IMR-90 (cell line): ENCODE measurements around the gene SLC38A11. TPM values are rescaled to one million over a fixed set of nuclear protein-coding genes. Genes with fewer than 3 reads are reported as not detected.

Experiments
- ATAC-seq: fragments of 200-7000 bp; cut with Tn5 transposase; 2 replicates; pipeline ENCODE4 v1.9.1; 2020; ENCODE audit warnings: low read depth, mild to moderate bottlenecking, moderate library complexity
- BruUV-seq: library from RNA; stranded (reverse); fragments of 400-500 nt; replicated peaks from 2 replicates; lab custom pipeline; 2021; lab: Mats Ljungman, UMichigan
- CTCF ChIA-PET: fragments of 300-600 bp; formaldehyde crosslinking; extraction: SDS; loops from one replicate; lab custom pipeline; 2021; ENCODE audit warnings: antibody characterized with exemption; lab: Yijun Ruan, JAX
- POLR2A ChIA-PET: fragments of 300-600 bp; sonication (Branson Sonifier 250); formaldehyde crosslinking; loops from one replicate; lab custom pipeline; 2022; ENCODE audit warnings: antibody characterized with exemption; ENCODE audit not compliant: unreplicated experiment; lab: Charles Lee
- DNase-seq: peaks from one replicate; pipeline ENCODE4 v3.0.0; 2013
- H2AFZ ChIP-seq: replicated peaks from 2 replicates; pipeline ENCODE3; 2013; ENCODE audit warnings: low read length, mild to moderate bottlenecking; ENCODE audit not compliant: poor library complexity
- H2AK5ac ChIP-seq: 2 replicates; pipeline ENCODE4 v1.6.1; 2013; ENCODE audit warnings: low read depth, low read length, inconsistent platforms
- H2AK9ac ChIP-seq: replicated peaks from 2 replicates; pipeline ENCODE3; 2013; ENCODE audit warnings: mild to moderate bottlenecking, low read depth, low read length, moderate library complexity; ENCODE audit not compliant: poor library complexity
- H2BK120ac ChIP-seq: 2 replicates; pipeline ENCODE4 v1.6.1; 2013; ENCODE audit warnings: low read depth, low read length, inconsistent platforms
- H2BK15ac ChIP-seq: 3 replicates; pipeline ENCODE4 v1.6.1; 2013; ENCODE audit warnings: low read depth, low read length, inconsistent platforms
- H2BK20ac ChIP-seq: 2 replicates; pipeline ENCODE4 v1.6.1; 2013; ENCODE audit warnings: low read depth, mild to moderate bottlenecking, inconsistent platforms, low read length, moderate library complexity
- H2BK5ac ChIP-seq: 2 replicates; pipeline ENCODE4 v1.6.1; 2013; ENCODE audit warnings: mild to moderate bottlenecking, low read depth, low read length, inconsistent platforms; ENCODE audit not compliant: poor library complexity, severe bottlenecking
- H3K14ac ChIP-seq: replicated peaks from 2 replicates; pipeline ENCODE4 v1.6.1; 2013; ENCODE audit warnings: low read depth, low read length, inconsistent platforms
- H3K18ac ChIP-seq: 2 replicates; pipeline ENCODE4 v1.6.1; 2013; ENCODE audit warnings: low read depth, low read length, control low read depth
- H3K23ac ChIP-seq: 2 replicates; pipeline ENCODE4 v1.6.1; 2013; ENCODE audit warnings: low read depth, low read length, inconsistent platforms
- H3K27ac ChIP-seq: 2 replicates; pipeline ENCODE4 v1.5.1; 2013; ENCODE audit warnings: mild to moderate bottlenecking, control low read depth, low read length; ENCODE audit not compliant: insufficient read depth
- H3K27me3 ChIP-seq: 2 replicates; pipeline ENCODE4 v1.6.1; 2013; ENCODE audit warnings: low read length; ENCODE audit not compliant: control insufficient read depth, insufficient read depth
- H3K36me3 ChIP-seq: 2 replicates; pipeline ENCODE4 v1.6.1; 2013; ENCODE audit warnings: low read length, mixed read lengths; ENCODE audit not compliant: control insufficient read depth, insufficient read depth
- H3K4ac ChIP-seq: 2 replicates; pipeline ENCODE4 v1.6.1; 2013; ENCODE audit warnings: low read depth, low read length, inconsistent platforms
- H3K4me1 ChIP-seq: 2 replicates; pipeline ENCODE4 v1.6.1; 2013; ENCODE audit warnings: low read length, mixed read lengths; ENCODE audit not compliant: control insufficient read depth, insufficient read depth
- H3K4me2 ChIP-seq: 2 replicates; pipeline ENCODE4 v1.6.1; 2013; ENCODE audit warnings: low read depth, mild to moderate bottlenecking, control low read depth, low read length, moderate library complexity
- H3K4me3 ChIP-seq: 2 replicates; pipeline ENCODE4 v1.5.1; 2013; ENCODE audit warnings: low read depth, mild to moderate bottlenecking, control low read depth, low read length, moderate library complexity; ENCODE audit not compliant: insufficient read depth
- H3K56ac ChIP-seq: 2 replicates; pipeline ENCODE4 v1.6.1; 2013; ENCODE audit warnings: low read length, inconsistent platforms; ENCODE audit not compliant: insufficient read depth; ENCODE audit errors: extremely low read depth
- H3K79me1 ChIP-seq, 2 experiments: 2 replicates each; pipeline ENCODE4 v1.6.1; 2013; ENCODE audit warnings: low read length in 2 of 2, inconsistent platforms in 1 of 2, low read depth in 1 of 2
- H3K9ac ChIP-seq: 2 replicates; pipeline ENCODE4 v1.6.1; 2013; ENCODE audit warnings: low read depth, low read length, control low read depth
- H3K9me1 ChIP-seq: 2 replicates; pipeline ENCODE4 v1.6.1; 2013; ENCODE audit warnings: low read length, inconsistent platforms; ENCODE audit not compliant: insufficient read depth
- H3K9me3 ChIP-seq: 2 replicates; pipeline ENCODE4 v1.6.1; 2013; ENCODE audit warnings: low read length; ENCODE audit not compliant: control insufficient read depth, insufficient read depth
- H4K20me1 ChIP-seq: 2 replicates; pipeline ENCODE4 v1.6.1; 2013; ENCODE audit warnings: low read length, inconsistent platforms; ENCODE audit not compliant: insufficient read depth
- H4K5ac ChIP-seq: 2 replicates; pipeline ENCODE4 v1.6.1; 2013; ENCODE audit warnings: mild to moderate bottlenecking, low read depth, low read length, control low read depth
- H4K8ac ChIP-seq, 2 experiments: 2 replicates each; pipeline ENCODE4 v1.6.1; 2013; ENCODE audit warnings: low read depth in 2 of 2, low read length in 2 of 2, control low read depth in 1 of 2, inconsistent platforms in 1 of 2
- H4K91ac ChIP-seq: 2 replicates; pipeline ENCODE4 v1.6.1; 2013; ENCODE audit warnings: low read depth, low read length, inconsistent platforms; ENCODE audit not compliant: insufficient read depth
- MAFK ChIP-seq: IDR thresholded peaks from 2 replicates; pipeline ENCODE4 v1.6.1; 2012; ENCODE audit warnings: low read depth, low read length, improper control_type of control experiment
- USF2 ChIP-seq: fragments of 150-350 bp; IDR thresholded peaks from 2 replicates; pipeline ENCODE4 v1.6.1; 2017; ENCODE audit warnings: mild to moderate bottlenecking, antibody characterized with exemption, low read length, low read depth
- WGBS, 2 experiments: methylation state at CpG; one replicate each; pipeline versions ENCODE4 v1.1.5 to v1.1.7; 2013; ENCODE audit warnings: missing lambda C conversion rate in 2 of 2; ENCODE audit not compliant: insufficient read length in 1 of 2; ENCODE audit errors: extremely low coverage in 2 of 2; 5-methylcytosine and 5-hydroxymethylcytosine counted together
- dilution Hi-C: fragments of 300-500 bp; cut with HindIII; formaldehyde crosslinking; loops from one replicate; pipeline ENCODE4 v1.14.3; 2018; ENCODE audit warnings: low sequenced_read_pairs; ENCODE audit not compliant: unreplicated experiment
- in situ Hi-C: fragments of 300-500 bp; cut with MboI; formaldehyde crosslinking; loops from 3 replicates; pipeline ENCODE4 v1.14.3; 2019; ENCODE audit warnings: low sequenced_read_pairs, inconsistent platforms, mixed read lengths
- intact Hi-C: fragments of 100-400 bp; cut with micrococcal nuclease; formaldehyde crosslinking; loops from 2 replicates; pipeline ENCODE4 v1.10.0; 2022
- polyA plus RNA-seq, 3 experiments: library from polyadenylated mRNA; depleted of rRNA; stranded (reverse); fragments of >200 nt; gene quantifications; 2 replicates each; pipeline ENCODE4 v1.2.3, GENCODE V29; 2012; ENCODE audit warnings: low replicate concordance in 1 of 3
- total RNA-seq: library from RNA; depleted of rRNA; stranded (reverse); fragments of >200 nt; gene quantifications from 2 replicates; pipeline ENCODE4 v1.2.3, GENCODE V29; 2012

SLC38A11 gene
- total and polyA plus RNA-seq, 2 of the 4 experiments (the other 2 are of a cell fraction) = 0.18 to 0.21 TPM

- in situ Hi-C loops = no loop called here
- Histone ChIP-seq H2BK20ac (no peak overlapping the region), H4K5ac (no peak overlapping the region), H3K9ac (no peak overlapping the region), H3K4ac (no peak overlapping the region), H2AK9ac (no peak overlapping the region), H3K14ac (no peak overlapping the region), H3K27ac (no peak overlapping the region), H2BK15ac (no peak overlapping the region), H3K4me2 (no peak overlapping the region), H4K91ac (no peak overlapping the region), H3K4me3 (no peak overlapping the region), H3K27me3 (peaks cover 5% of the 10 kb centered on the region), H3K9me3 (no peaks in the 10 kb centered on the region), H3K56ac (no peak overlapping the region), H3K18ac (no peak overlapping the region), H2AFZ (no peak overlapping the region), H2AK5ac (no peak overlapping the region), H3K36me3 (no peaks in the 10 kb centered on the region), H3K4me1 (peaks cover 1% of the 10 kb centered on the region; the same call in 1 of the 2 replicates), H2BK120ac (no peak overlapping the region), H2BK5ac (no peak overlapping the region), H3K9me1 (no peaks in the 10 kb centered on the region), H3K79me1 (no peaks in the 10 kb centered on the region), H4K20me1 (no peaks in the 10 kb centered on the region), H4K8ac (no peak overlapping the region), H3K23ac (no peak overlapping the region)
- no TSS peak for BruUV-seq
- intact Hi-C loops = no loop called here
- ATAC-seq = no peak
- CTCF ChIA-PET = no interaction called here
- no peak for DNase-seq
- peak; percentile 35; the same call in 1 of the 2 replicates for TF ChIP-seq MAFK
- no peak for TF ChIP-seq USF2
- dilution Hi-C loops = no loop called here
- POLR2A ChIA-PET = no interaction called here
- no CpG with 5 or more reads among the region's 3 CpGs for WGBS, 2 experiments
These were observed 2.0 kb downstream of the SLC38A11 start for GRCh38 chr2:164953279-164953678.
